Measurements from ENCODE around the gene DCAF4.

Gene DCAF4

GRCh38 chr14:72913809-72914208 is 12.5 kb upstream of the DCAF4 start:
- Histone ChIP-seq H3K36me3 (ENCODE audit: insufficient read depth, low read depth, low read length) (no peaks in the 10 kb centered on the region), H3K27me3 (ENCODE audit: insufficient read depth, low read length) (no peaks in the 10 kb centered on the region), H3K27ac (ENCODE audit: low read length) (no peak overlapping the region), H3K4me1 (ENCODE audit: insufficient read depth, low read length) (0 out of 2 replicates have a peak, but pooled peaks cover 5% of the 10 kb centered on the region), H3K9ac (ENCODE audit: low read depth, low read length) (no peak overlapping the region), H3K9me3 (ENCODE audit: insufficient read depth, low read depth, low read length) (no peaks in the 10 kb centered on the region), H3K4me3 (ENCODE audit: low read length) (no peak overlapping the region)

DNA sequence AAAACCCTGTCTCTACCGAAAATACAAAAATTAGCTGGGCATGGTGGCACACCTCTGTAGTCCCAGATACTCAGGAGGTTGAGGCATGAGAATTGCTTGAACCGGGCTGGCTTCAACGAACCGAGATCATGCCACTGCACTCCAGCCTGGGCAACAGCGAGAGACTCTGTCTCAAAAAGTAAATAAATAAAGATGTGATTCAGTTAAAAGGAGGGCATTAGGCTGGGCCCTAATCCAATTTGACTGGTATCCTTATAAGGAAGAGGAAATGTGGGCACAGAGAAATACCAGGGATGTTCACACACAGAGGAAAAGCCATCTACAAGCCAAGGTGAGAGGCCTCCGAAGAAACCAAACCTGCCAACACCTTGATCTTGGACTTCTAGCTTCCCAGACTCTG is 10.1 kb upstream of the DCAF4 start:
- H3K36me3 ChIP-seq (ENCODE audit: insufficient read depth, low read depth, low read length): no peaks in the 10 kb centered on the region
- no peak overlapping the region for H3K27ac ChIP-seq (ENCODE audit: low read length)
- no peaks in the 10 kb centered on the region for H3K4me1 ChIP-seq (ENCODE audit: insufficient read depth, low read length)
- H3K9ac ChIP-seq (ENCODE audit: low read depth, low read length): no peak overlapping the region
- no peaks in the 10 kb centered on the region for H3K27me3 ChIP-seq (ENCODE audit: insufficient read depth, low read length)
- no peaks in the 10 kb centered on the region for H3K9me3 ChIP-seq (ENCODE audit: insufficient read depth, low read depth, low read length)
- H3K4me3 ChIP-seq (ENCODE audit: low read length): no peak overlapping the region

GRCh38 chr14:72917094-72917802 is 9.0 kb upstream of the DCAF4 start:
- H3K9ac ChIP-seq (ENCODE audit: low read depth, low read length): no peak overlapping the region
- H3K27ac ChIP-seq (ENCODE audit: low read length): no peak overlapping the region
- H3K27me3 ChIP-seq (ENCODE audit: insufficient read depth, low read length): no peaks in the 10 kb centered on the region
- H3K4me1 ChIP-seq (ENCODE audit: insufficient read depth, low read length): no peaks in the 10 kb centered on the region
- H3K4me3 ChIP-seq (ENCODE audit: low read length): no peak overlapping the region
- H3K9me3 ChIP-seq (ENCODE audit: insufficient read depth, low read depth, low read length): no peaks in the 10 kb centered on the region
- no peaks in the 10 kb centered on the region for H3K36me3 ChIP-seq (ENCODE audit: insufficient read depth, low read depth, low read length)

DNA sequence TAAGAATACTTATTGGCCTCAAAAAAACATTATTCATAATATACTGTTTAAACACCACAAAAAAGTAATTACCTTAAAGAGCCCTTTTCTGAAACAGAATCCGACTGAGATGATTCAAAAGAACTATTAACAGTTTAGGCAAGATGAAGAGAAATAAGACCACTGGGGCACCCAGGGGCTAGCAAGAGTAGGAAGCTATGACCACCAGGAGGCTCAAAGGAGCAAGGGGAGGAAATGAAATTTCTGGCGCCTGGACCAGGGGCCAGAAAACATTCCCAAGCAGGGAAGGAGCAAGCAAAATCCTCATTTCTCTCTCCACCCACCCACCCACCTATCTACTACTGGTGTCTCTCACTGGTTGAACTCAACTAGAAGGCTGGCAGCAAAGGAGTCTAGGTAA is 6.3 kb upstream of the DCAF4 start:
- Histone ChIP-seq H3K27ac (ENCODE audit: low read length) (no peak overlapping the region), H3K9ac (ENCODE audit: low read depth, low read length) (no peak overlapping the region), H3K4me3 (ENCODE audit: low read length) (no peak overlapping the region), H3K36me3 (ENCODE audit: insufficient read depth, low read depth, low read length) (no peaks in the 10 kb centered on the region), H3K9me3 (ENCODE audit: insufficient read depth, low read depth, low read length) (no peaks in the 10 kb centered on the region), H3K4me1 (ENCODE audit: insufficient read depth, low read length) (no peaks in the 10 kb centered on the region), H3K27me3 (ENCODE audit: insufficient read depth, low read length) (peaks cover 5% of the 10 kb centered on the region; the same call in 1 of the 2 replicates)

DNA sequence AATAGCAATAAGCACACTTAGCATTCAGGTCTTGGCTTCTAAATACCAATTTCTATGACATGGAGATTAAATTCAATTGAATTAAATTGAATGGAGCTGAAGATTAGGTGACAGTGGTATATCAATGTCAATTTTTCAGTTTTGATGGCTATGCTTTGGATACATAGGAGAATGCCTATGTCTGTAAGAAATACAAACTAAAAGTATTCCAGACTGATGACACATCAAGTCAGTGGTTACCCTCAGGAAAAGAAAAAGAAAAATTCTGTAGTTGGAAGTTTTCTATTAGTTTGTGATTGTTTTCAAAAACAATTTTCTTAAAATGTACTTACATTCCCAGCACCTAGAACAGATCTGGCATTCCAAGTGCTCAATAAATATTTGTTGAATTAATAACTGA is 4.9 kb upstream of the DCAF4 start:
- Histone ChIP-seq H3K27me3 (ENCODE audit: insufficient read depth, low read length) (peaks cover 15% of the 10 kb centered on the region), H3K9me3 (ENCODE audit: insufficient read depth, low read depth, low read length) (no peaks in the 10 kb centered on the region), H3K36me3 (ENCODE audit: insufficient read depth, low read depth, low read length) (no peaks in the 10 kb centered on the region), H3K9ac (ENCODE audit: low read depth, low read length) (no peak overlapping the region), H3K4me3 (ENCODE audit: low read length) (no peak overlapping the region), H3K4me1 (ENCODE audit: insufficient read depth, low read length) (no peaks in the 10 kb centered on the region), H3K27ac (ENCODE audit: low read length) (no peak overlapping the region)

- Histone ChIP-seq H3K9ac (ENCODE audit: low read depth, low read length) (no peak overlapping the region), H3K36me3 (ENCODE audit: insufficient read depth, low read depth, low read length) (no peaks in the 10 kb centered on the region), H3K4me1 (ENCODE audit: insufficient read depth, low read length) (no peaks in the 10 kb centered on the region), H3K27ac (ENCODE audit: low read length) (no peak overlapping the region), H3K9me3 (ENCODE audit: insufficient read depth, low read depth, low read length) (no peaks in the 10 kb centered on the region), H3K4me3 (ENCODE audit: low read length) (no peak overlapping the region), H3K27me3 (ENCODE audit: insufficient read depth, low read length) (peaks cover 15% of the 10 kb centered on the region)
Observed at GRCh38 chr14:72924337-72924736, 1.9 kb upstream of the DCAF4 start.

DNA sequence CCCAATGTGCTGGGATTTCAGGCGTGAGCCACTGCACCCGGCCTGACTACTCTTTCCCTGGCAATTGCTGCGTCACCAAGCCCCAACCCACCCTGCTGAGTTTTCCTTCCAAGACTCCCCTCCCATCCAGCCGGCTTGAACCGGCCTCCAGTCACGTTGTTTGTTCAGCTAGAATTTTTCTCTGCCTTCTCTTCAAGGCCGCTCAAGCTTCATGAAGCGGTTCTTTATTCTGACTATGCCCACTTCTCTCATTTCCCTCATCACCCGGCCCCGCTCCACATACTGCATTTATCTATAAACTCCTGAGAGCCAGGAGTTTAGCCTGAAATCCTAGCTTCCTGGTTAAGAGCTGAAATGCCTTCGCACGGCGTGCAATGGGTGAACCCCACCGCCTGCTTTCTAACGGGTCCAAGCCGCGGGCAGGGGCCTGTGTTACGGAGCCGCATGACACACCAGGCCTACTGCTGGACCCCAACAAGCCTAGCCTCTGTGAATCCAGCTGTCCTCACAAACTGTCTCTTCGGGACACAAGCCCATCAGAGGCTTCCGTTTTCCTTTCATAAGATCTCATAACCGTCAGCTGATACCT is 999 bp upstream of the DCAF4 start:
- no peak overlapping the region for H3K9ac ChIP-seq (ENCODE audit: low read depth, low read length)
- peak overlapping the region; percentile 86; the same call in 1 of the 2 replicates for H3K4me3 ChIP-seq (ENCODE audit: low read length)
- no peaks in the 10 kb centered on the region for H3K9me3 ChIP-seq (ENCODE audit: insufficient read depth, low read depth, low read length)
- H3K27ac ChIP-seq (ENCODE audit: low read length): no peak overlapping the region
- H3K4me1 ChIP-seq (ENCODE audit: insufficient read depth, low read length): no peaks in the 10 kb centered on the region
- peaks cover 15% of the 10 kb centered on the region for H3K27me3 ChIP-seq (ENCODE audit: insufficient read depth, low read length)
- H3K36me3 ChIP-seq (ENCODE audit: insufficient read depth, low read depth, low read length): no peaks in the 10 kb centered on the region

DNA sequence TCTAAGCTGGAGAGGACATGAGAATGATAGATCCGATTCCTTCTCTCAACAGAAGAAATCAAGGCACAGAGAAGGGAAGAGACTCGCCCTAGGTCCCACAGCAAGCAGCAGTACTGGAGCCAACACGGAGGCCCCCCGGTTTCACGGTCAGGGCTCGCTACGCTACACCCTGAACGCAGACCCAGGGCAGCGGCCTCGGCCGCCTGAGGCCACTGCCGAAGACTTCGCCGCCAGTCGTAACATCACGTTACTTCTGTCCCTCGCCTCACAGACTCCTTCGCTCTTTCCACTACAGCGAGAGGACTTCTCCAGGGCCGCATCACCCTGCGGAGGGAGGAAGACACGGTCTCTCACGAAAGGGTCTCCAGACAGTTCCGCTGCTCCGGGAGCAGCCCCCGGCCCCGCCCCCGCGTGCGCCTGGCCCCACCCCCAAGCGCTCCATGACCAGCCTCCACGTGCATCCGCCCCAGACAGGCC is 411 bp upstream of the DCAF4 start:
- Histone ChIP-seq H3K4me3 (ENCODE audit: low read length) (peak overlapping the region; percentile 86), H3K36me3 (ENCODE audit: insufficient read depth, low read depth, low read length) (no peaks in the 10 kb centered on the region), H3K9me3 (ENCODE audit: insufficient read depth, low read depth, low read length) (no peaks in the 10 kb centered on the region), H3K27ac (ENCODE audit: low read length) (no peak overlapping the region), H3K4me1 (ENCODE audit: insufficient read depth, low read length) (no peaks in the 10 kb centered on the region), H3K27me3 (ENCODE audit: insufficient read depth, low read length) (peaks cover 15% of the 10 kb centered on the region), H3K9ac (ENCODE audit: low read depth, low read length) (no peak overlapping the region)

GRCh38 chr14:72928872-72929271 is 2.6 kb downstream of the DCAF4 start:
- no peak overlapping the region for H3K27ac ChIP-seq (ENCODE audit: low read length)
- no peaks in the 10 kb centered on the region for H3K36me3 ChIP-seq (ENCODE audit: insufficient read depth, low read depth, low read length)
- no peaks in the 10 kb centered on the region for H3K9me3 ChIP-seq (ENCODE audit: insufficient read depth, low read depth, low read length)
- H3K27me3 ChIP-seq (ENCODE audit: insufficient read depth, low read length): peaks cover 15% of the 10 kb centered on the region
- no peak overlapping the region for H3K9ac ChIP-seq (ENCODE audit: low read depth, low read length)
- H3K4me3 ChIP-seq (ENCODE audit: low read length): no peak overlapping the region
- peaks cover 8% of the 10 kb centered on the region; the same call in 1 of the 2 replicates for H3K4me1 ChIP-seq (ENCODE audit: insufficient read depth, low read length)

- H3K9ac ChIP-seq (ENCODE audit: low read depth, low read length): no peak overlapping the region
- no peaks in the 10 kb centered on the region for H3K9me3 ChIP-seq (ENCODE audit: insufficient read depth, low read depth, low read length)
- H3K27me3 ChIP-seq (ENCODE audit: insufficient read depth, low read length): peaks cover 13% of the 10 kb centered on the region
- no peak overlapping the region for H3K27ac ChIP-seq (ENCODE audit: low read length)
- H3K4me1 ChIP-seq (ENCODE audit: insufficient read depth, low read length): peaks cover 8% of the 10 kb centered on the region; the same call in 1 of the 2 replicates
- H3K36me3 ChIP-seq (ENCODE audit: insufficient read depth, low read depth, low read length): no peaks in the 10 kb centered on the region
- no peak overlapping the region for H3K4me3 ChIP-seq (ENCODE audit: low read length)
Observed at GRCh38 chr14:72929316-72930080, 3.2 kb downstream of the DCAF4 start.

DNA sequence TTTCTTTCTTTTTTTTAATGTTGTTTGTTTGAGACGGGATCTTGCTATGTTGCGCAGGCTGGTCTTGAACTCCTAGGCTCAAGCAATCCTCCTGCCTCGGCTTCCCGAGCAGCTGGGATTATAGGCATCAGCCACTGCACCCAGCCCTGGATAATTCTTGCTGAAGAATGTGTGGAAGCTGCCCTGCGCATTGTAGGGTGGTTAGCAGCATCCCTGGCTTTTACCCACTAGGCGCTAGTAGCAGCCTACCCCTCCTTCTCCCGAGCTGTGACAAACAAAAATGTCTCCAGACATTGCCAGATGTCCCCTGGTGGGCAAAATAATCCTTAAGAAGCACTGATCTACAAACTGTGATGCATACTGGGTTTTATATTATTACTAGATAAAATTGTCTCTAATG is 6.6 kb downstream of the DCAF4 start:
- peaks cover 2% of the 10 kb centered on the region; the same call in 1 of the 2 replicates for H3K36me3 ChIP-seq (ENCODE audit: insufficient read depth, low read depth, low read length)
- no peak overlapping the region for H3K9ac ChIP-seq (ENCODE audit: low read depth, low read length)
- no peaks in the 10 kb centered on the region for H3K9me3 ChIP-seq (ENCODE audit: insufficient read depth, low read depth, low read length)

More for the DNA sequence above, 6.6 kb downstream of the DCAF4 start:
- H3K27ac ChIP-seq (ENCODE audit: low read length): no peak overlapping the region
- no peak overlapping the region for H3K4me3 ChIP-seq (ENCODE audit: low read length)
- no peaks in the 10 kb centered on the region for H3K27me3 ChIP-seq (ENCODE audit: insufficient read depth, low read length)
- H3K4me1 ChIP-seq (ENCODE audit: insufficient read depth, low read length): peaks cover 8% of the 10 kb centered on the region; the same call in 1 of the 2 replicates

Measured in iPS-20b (cell line).